Psoas muscle (tissue), 8 donors: ENCODE results near the gene PLA2G12B. TPM values are rescaled to one million over a fixed set of nuclear protein-coding genes. Genes with fewer than 3 reads are reported as not detected.
"Not testable (repeated sequence)": the region's sequence is repeated elsewhere in the genome, so short reads cannot be mapped to it uniquely, and the experiment has no call there.

Experiments
- ATAC-seq, 4 donors: fragments of 200-7000 bp; cut with Tn5 transposase; one replicate each; pipeline ENCODE4 v1.9.1; 2020; ENCODE audit warnings: moderate library complexity in 3 of 4, mild to moderate bottlenecking in 2 of 4
- DNase-seq, 2 donors: peaks; one replicate each; pipeline ENCODE4 v3.0.0-alpha.2; 2020
- H3K27ac ChIP-seq: fragments of 200-600 bp; one replicate; pipeline ENCODE4 v1.8.0; 2022
- H3K27me3 ChIP-seq, 3 donors: fragments of 200-600 bp in 1 of 3; one replicate each; pipeline versions ENCODE4 v1.6.1 to v1.8.0; 2013 to 2022; ENCODE audit warnings: low read length in 2 of 3, mild to moderate bottlenecking in 2 of 3, moderate library complexity in 1 of 3; ENCODE audit not compliant: insufficient read depth in 3 of 3
- H3K36me3 ChIP-seq, 2 donors: fragments of 200-600 bp in 1 of 2; one replicate each; pipeline versions ENCODE4 v1.6.1 to v1.8.0; 2013 to 2022; ENCODE audit warnings: low read depth in 1 of 2, mild to moderate bottlenecking in 1 of 2, moderate library complexity in 1 of 2; ENCODE audit not compliant: insufficient read depth in 1 of 2
- H3K4me1 ChIP-seq: fragments of 200-600 bp; one replicate; pipeline ENCODE4 v1.8.0; 2022
- H3K4me3 ChIP-seq: fragments of 200-600 bp; one replicate; pipeline ENCODE4 v1.8.0; 2022; ENCODE audit warnings: mild to moderate bottlenecking
- H3K9me3 ChIP-seq: fragments of 200-600 bp; one replicate; pipeline ENCODE4 v1.8.0; 2022
- CTCF ChIP-seq: fragments of 200-600 bp; IDR thresholded peaks from one replicate; pipeline ENCODE4 v1.8.0; 2022; ENCODE audit warnings: antibody characterized with exemption
- WGBS, 3 donors: extraction: QIAGEN DNeasy Blood & Tissue Kit; methylation state at CpG; one replicate each; pipeline versions ENCODE4 v1.1.6 to v1.1.7; 2013; 5-methylcytosine and 5-hydroxymethylcytosine counted together
- intact Hi-C, 2 donors: fragments of 100-400 bp; cut with DNase I; formaldehyde crosslinking; loops; one replicate each; pipeline versions ENCODE4 v1.11.0 to v1.14.2; 2022
- polyA plus RNA-seq, 3 donors: library from polyadenylated mRNA; stranded (reverse); fragments of 200-250 nt; gene quantifications; one replicate each; pipeline ENCODE4 v1.2.3, GENCODE V29; 2013
- total RNA-seq, 4 donors: library from RNA; stranded (reverse); fragmentation: NEBNext Ultra II Directional in 2 of 4; extraction: Animal tissue kit (Norgen Biotek cat#: 25700) in 2 of 4; gene quantifications; one replicate each; pipeline versions ENCODE4 v1.2.1 to v1.2.4, GENCODE V29; 2021 to 2023
- donor health status: healthy with polysubstance abuse.
- donor health status: DM: no; HTN: no; CAD: no; lungs with moderate emphysema.
- donor health status: Bipolar disorder and iron deficiency.
- donor health status: healthy.
- donor health status: DM: yes; HTN: yes; CAD: no.
- donor health status: DM: no; HTN: no; CAD: no.
- donor health status: DM: no; HTN: no; CAD: no.
- donor health status: DM: yes; HTN: yes; CAD: no.

Gene PLA2G12B
- total and polyA plus RNA-seq, 7 donors = 0.10 to 0.22 TPM; not detected in 5

- DNase-seq (no peak), ATAC-seq (no peak)
- peaks cover 8% of the 10 kb centered on the region for H3K9me3 ChIP-seq
- H3K4me3 ChIP-seq = no peak overlapping the region
- intact Hi-C loops = no loop called here
- H3K27me3 ChIP-seq = no peaks in the 10 kb centered on the region
- TF ChIP-seq CTCF = no peak
- no peaks in the 10 kb centered on the region for H3K36me3 ChIP-seq
- no peak overlapping the region for H3K27ac ChIP-seq
- WGBS, 3 donors = 66 to 83% (median 67%) methylated on average over 3 of the region's 3 CpGs
- no peaks in the 10 kb centered on the region for H3K4me1 ChIP-seq
These were observed 28.6 kb downstream of the PLA2G12B start for GRCh38 chr10:72925951-72926465.

GRCh38 chr10:72924351-72924750, 30.3 kb downstream of the PLA2G12B start:
- no peak for DNase-seq
- no peak for TF ChIP-seq CTCF
- no peaks in the 10 kb centered on the region for H3K36me3 ChIP-seq

GRCh38 chr10:72921147-72921683, 33.4 kb downstream of the PLA2G12B start:
- 93 to 100% (median 100%) methylated on average over 1 of the region's 1 CpG for WGBS, 3 donors
- peaks cover 11% of the 10 kb centered on the region for H3K9me3 ChIP-seq
- intact Hi-C loops, H3K4me1 ChIP-seq, H3K36me3 ChIP-seq, H3K27ac ChIP-seq, ATAC-seq, H3K27me3 ChIP-seq, H3K4me3 ChIP-seq, DNase-seq: not testable (repeated sequence)

More at GRCh38 chr10:72924351-72924750, 30.3 kb downstream of the PLA2G12B start:
- ATAC-seq = no peak
- H3K27me3 ChIP-seq = no peaks in the 10 kb centered on the region
- no peak overlapping the region for H3K4me3 ChIP-seq
- intact Hi-C loops = no loop called here
- peaks cover 8% of the 10 kb centered on the region for H3K9me3 ChIP-seq
- H3K4me1 ChIP-seq = no peaks in the 10 kb centered on the region
- no peak overlapping the region for H3K27ac ChIP-seq
- 93 to 97% (median 94%) methylated on average over 13 of the region's 13 CpGs for WGBS, 3 donors

GRCh38 chr10:72918352-72918751, 36.3 kb downstream of the PLA2G12B start:
- WGBS, 3 donors = 93 to 97% (median 94%) methylated on average over 8 of the region's 8 CpGs
- intact Hi-C loops = no loop called here
- Histone ChIP-seq H3K4me3 (no peak overlapping the region), H3K36me3 (no peaks in the 10 kb centered on the region), H3K27ac (no peak overlapping the region), H3K4me1 (no peaks in the 10 kb centered on the region), H3K9me3 (peaks cover 11% of the 10 kb centered on the region), H3K27me3 (no peaks in the 10 kb centered on the region)
- ATAC-seq = no peak
- DNase-seq = no peak
- TF ChIP-seq CTCF = no peak

- 81 to 87% (median 83%) methylated on average over 2 of the region's 2 CpGs for WGBS, 3 donors
These were observed 36.7 kb downstream of the PLA2G12B start for GRCh38 chr10:72917803-72918332.

GRCh38 chr10:72917201-72917600, 37.4 kb downstream of the PLA2G12B start:
- H3K36me3 ChIP-seq, DNase-seq, intact Hi-C loops, H3K4me1 ChIP-seq, ATAC-seq, H3K27ac ChIP-seq, H3K4me3 ChIP-seq, H3K27me3 ChIP-seq: not testable (repeated sequence)
- peaks cover 10% of the 10 kb centered on the region for H3K9me3 ChIP-seq
- 50 to 63% (median 63%) methylated on average over 3 of the region's 3 CpGs for WGBS, 3 donors

More at GRCh38 chr10:72917803-72918332, 36.7 kb downstream of the PLA2G12B start:
- peaks cover 11% of the 10 kb centered on the region for H3K9me3 ChIP-seq
- H3K36me3 ChIP-seq, intact Hi-C loops, H3K4me1 ChIP-seq, H3K27me3 ChIP-seq, ATAC-seq, H3K27ac ChIP-seq, DNase-seq, H3K4me3 ChIP-seq: not testable (repeated sequence)
